GM12891 (cell line): ENCODE measurements around the gene ZNF175.

Experiments
- PAX5 ChIP-seq: IDR thresholded peaks from 2 replicates; pipeline ENCODE4 v1.6.1; 2011; ENCODE audit warnings: low read length, moderate library complexity, mild to moderate bottlenecking; ENCODE audit not compliant: insufficient read depth, severe bottlenecking
- POLR2A ChIP-seq: IDR thresholded peaks from 2 replicates; pipeline ENCODE4 v1.6.1; 2011; ENCODE audit warnings: low read depth, low read length, control low read depth
- POLR2AphosphoS5 ChIP-seq: IDR thresholded peaks from 2 replicates; pipeline ENCODE4 v1.6.1; 2011; ENCODE audit warnings: low read depth, low read length, control low read depth
- POU2F2 ChIP-seq: IDR thresholded peaks from 2 replicates; pipeline ENCODE4 v1.6.1; 2011; ENCODE audit warnings: low read depth, mild to moderate bottlenecking, control low read depth, low read length, moderate library complexity
- SPI1 ChIP-seq: IDR thresholded peaks from 2 replicates; pipeline ENCODE4 v1.6.1; 2011; ENCODE audit warnings: low read depth, low read length, control low read depth
- TAF1 ChIP-seq: IDR thresholded peaks from 2 replicates; pipeline ENCODE4 v1.6.1; 2011; ENCODE audit warnings: low read depth, low read length, control low read depth

DNA sequence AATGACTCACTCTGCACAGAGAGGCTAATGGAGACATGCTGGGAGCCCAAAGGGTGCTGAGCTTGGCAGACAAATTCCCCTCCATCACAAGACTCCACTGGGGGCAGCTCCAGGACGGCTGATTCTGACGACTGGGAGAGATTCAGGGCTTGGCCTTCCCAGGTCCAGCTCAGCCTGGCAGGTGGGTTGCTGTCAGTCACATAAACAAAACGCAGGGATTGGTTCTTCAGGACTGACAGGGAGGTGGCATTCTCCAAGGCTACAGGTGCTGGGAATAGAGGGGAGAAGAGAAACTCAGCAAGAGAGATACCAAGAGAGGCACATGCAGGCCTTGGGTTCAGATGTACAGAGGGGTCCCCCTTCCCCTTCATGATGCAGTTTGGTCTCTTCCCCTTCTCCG, 10.7 kb upstream of the ZNF175 start:
- TF ChIP-seq POLR2A (no peak), POLR2AphosphoS5 (no peak), PAX5 (no peak), TAF1 (no peak), SPI1 (no peak), POU2F2 (no peak)
